ENCODE data around the gene DENND1A. TPM values are rescaled to one million over a fixed set of nuclear protein-coding genes. Genes with fewer than 3 reads are reported as not detected.
"Not testable (repeated sequence)": the region's sequence is repeated elsewhere in the genome, so short reads cannot be mapped to it uniquely, and the experiment has no call there.

DENND1A gene
- total RNA-seq, 1 donor from 2014 or later, result 9.0 TPM

DNA sequence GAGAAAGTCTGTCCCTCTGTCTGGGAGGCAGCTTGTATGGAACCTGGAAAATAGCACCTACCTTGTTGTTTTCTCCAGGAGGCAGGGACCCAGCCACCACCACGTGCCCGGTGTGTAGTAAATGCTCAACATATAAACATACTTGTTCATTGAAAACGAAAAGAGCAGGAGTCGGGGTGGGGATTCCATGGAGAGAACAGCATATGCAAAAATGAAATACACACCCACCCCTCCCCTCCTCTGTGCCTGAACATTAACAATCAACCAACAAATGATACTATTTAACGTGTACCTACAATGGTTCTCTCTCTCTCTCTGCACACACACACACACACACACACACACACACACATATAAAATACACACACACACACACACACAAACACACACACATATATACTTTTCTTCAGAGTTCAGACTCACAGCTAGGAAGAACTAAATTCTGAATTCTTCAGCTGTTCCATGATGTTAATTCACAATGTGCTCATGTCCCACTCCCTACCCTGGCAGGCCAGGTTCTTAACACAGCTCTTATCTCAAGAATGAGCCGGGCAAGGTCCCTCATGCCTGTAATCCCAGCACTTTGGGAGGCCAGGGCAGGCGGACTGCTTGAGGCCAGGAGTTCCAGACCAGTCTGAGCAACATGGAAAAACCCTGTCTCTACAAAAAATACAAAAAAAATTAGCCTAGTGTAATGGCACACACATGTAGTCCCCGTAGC is 16.3 kb upstream of the DENND1A start:
- no peak for ATAC-seq

DNA sequence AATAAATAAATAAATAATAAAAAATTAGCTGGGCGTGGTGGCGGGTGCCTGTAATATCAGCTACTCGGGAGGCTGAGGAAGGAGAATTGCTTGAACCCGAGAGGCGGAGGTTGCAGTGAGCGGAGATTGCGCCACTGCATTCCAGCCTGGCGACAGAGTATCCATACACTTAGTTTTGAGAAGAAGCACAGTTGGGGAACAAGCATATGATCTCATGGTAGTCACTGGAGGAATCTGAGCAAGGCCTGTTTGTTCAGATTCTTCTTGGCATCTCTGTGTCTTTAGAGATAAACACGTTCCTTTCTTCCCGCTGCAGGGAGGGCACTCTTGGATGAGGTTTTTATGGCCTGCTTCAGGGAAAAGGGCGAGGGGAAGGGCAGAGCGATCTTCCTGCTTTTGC is 15.6 kb upstream of the DENND1A start:
- no peak for ATAC-seq

DNA sequence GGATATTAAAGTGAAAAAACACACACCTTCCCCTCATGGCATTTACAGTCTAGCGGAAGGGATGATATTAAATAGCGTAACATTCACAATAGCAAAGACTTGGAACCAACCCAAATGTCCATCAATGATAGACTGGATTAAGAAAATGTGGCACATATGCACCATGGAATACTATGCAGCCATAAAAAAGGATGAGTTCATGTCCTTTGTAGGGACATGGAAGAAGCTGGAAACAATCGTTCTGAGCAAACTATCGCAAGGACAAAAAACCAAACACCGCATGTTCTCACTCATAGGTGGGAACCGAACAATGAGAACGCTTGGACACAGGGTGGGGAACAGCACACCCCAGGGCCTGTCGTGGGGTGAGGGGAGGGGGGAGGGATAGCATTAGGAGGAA is 14.5 kb upstream of the DENND1A start:
- not testable (repeated sequence) for ATAC-seq

DNA sequence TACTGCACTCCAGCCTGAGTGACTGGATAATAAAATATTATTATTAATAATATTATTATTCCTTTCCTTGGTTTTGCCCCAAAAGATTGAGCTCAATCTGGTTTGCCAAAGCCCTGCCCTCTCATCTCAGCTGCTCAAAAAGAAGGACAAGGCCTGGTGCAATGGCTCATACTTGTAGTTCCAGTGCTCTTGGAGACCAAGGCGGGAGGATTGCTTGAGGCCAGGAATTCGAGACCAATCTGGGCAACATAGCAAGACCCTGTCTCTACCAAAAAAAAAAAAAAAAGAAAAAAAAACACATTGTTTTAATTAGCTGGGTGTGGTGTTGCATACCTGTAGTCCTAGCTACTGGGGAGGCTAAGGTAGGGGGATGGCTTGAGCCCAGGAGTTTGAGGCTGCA is 13.7 kb upstream of the DENND1A start:
- ATAC-seq, result no peak

DNA sequence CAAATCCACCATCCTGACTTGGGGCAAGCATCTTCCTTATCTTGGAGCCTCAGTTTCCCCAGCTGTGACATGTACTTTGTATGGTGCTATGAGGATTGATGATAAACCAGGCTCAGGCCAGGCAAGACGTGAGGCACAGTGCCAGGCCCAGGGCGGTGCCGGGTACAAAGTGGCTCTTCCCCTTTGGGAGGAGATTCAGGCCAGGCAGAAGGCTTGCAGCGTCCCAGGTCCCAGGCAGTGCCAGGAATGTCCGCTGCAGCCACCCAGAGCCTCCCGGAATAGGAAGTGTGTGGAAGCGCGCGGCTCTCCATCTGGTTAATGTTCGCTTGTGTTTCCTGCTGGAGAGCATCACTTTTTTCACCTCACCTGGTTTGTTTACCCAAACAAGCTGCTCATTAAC is 12.6 kb upstream of the DENND1A start:
- ATAC-seq, result no peak

DNA sequence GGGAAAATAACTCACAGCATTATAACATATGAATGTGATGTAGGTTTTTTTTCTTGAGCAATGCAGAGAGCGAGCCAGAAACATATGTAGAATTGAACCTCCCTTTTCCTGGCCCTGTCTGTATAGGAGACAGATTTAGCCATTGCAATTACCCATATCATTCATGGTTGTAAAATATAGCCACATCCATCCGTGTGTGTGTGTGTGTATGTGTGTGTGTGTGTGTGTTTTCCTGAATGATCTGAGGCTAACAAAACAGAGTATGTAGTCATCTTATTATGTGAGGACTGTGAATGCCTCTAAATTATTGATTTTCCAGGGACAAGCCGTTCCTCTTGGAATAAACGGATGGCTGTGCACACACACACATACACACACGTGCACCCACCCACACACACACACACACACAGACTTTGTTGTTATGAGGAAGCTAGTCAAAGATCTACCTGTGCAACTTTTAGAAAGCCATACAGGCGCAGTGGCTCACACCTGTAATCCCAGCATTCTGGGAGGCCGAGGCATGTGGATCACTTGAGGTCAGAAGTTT is 11.7 kb upstream of the DENND1A start:
- ATAC-seq, result no peak

DNA sequence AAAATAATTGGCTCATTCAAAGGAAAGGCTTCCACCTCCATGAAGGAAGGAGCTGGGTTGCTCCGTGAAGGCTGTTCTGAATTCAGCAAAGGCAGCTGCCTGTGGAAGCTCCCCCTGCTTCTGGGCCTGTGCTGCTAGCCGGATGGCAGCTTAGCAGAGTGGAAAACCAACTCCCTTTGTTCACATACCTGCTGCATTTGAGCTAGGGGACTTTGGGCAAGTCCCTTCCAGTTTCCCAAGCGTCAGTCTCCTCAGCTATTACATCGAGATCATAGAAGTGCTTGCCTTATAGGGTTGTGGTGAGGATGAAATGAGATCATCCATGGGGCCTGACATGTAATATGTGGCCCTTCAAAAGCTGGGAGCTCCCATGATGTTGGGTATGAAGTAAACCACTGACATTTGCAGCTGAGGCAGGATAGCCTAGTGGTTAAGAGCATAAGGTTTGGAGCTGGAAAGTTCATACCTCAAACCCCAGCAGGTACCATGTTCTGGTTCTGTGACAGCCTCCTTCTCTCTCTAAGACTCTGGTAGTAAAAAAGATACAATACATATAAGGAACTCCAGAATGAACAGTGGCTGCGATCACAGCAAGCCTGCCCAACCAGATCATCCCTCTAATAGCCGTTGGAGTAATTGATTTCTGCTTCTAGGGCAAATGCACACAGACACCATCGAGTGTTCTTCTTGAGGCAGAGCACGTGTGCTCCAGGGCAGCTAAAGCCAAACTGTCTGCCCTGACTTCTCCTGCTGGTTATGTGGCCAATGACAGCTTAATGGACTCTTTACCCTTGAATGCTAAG is 11.0 kb upstream of the DENND1A start:
- no peak for ATAC-seq

DNA sequence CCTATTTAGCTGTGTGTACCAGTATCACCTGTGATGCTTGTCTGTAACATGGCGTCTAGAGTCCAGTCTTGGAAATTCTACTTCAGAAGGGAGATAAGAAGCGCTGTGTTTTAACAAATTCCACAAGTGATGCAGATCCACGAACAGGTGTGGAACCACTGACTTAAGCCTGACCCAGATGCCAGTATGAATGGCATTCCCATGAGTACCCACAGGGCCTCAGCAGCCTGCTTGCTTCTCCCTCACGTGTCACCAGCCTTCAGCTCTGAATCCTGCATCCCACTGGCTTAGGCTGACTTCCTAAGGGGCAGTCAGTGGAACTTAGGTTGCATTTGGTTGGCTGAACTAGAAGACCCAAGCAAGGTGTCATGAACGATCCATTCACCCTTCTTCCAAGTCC is 8.5 kb upstream of the DENND1A start:
- no peak for ATAC-seq

DNA sequence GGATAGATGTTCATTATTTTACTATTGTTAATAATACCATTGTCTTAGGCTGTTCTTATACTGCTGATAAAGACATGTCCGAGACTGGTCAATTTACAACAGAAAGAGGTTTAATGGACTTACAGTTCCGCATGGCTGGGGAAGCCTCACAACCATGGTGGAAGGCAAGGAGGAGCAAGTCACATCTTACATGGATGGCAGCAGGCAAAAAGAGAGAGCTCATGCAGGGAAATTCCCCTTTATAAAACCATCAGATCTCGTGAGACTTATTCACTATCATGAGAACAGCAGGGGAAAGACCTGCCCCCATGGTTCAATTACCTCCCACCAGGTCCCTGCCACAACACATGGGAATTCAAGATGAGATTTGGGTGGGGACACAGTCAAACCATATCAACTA is 6.6 kb upstream of the DENND1A start:
- ATAC-seq, result not testable (repeated sequence)

DNA sequence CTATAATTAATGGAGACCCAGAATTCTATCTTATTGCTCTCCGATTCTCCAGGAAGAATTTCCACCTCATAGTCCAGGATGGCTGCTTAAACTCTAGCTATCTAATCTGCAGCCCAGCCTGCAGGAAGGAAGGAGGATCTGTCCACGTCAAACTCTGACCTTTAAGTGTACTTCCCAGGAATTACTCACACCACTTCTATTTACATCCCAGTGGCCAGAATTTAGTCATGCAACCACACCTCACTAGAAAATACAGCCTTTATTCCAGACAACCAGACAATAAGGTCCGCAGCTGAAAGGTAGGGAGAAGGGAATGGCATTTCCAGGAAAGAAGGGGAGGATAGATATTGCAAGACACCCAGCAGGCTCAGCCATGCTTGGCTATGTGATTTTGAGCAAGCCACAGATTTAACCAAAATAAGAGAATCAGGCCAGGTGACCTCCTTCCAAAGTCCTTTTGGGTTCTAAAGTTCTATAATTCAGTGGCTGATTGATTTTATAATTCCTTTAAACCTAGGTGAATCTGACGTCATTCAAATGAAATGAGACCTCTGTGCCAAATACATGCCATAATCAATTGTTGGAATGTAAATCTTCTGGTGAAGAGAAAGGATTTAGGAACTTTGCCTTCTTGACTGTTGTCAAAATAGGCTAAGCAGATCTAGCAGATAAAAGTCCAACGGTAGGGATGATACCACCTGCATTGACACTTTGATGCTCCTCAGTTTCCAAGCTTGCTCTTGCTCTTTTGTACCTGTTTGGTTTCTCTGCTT is 3.7 kb upstream of the DENND1A start:
- ATAC-seq, result no peak

DNA sequence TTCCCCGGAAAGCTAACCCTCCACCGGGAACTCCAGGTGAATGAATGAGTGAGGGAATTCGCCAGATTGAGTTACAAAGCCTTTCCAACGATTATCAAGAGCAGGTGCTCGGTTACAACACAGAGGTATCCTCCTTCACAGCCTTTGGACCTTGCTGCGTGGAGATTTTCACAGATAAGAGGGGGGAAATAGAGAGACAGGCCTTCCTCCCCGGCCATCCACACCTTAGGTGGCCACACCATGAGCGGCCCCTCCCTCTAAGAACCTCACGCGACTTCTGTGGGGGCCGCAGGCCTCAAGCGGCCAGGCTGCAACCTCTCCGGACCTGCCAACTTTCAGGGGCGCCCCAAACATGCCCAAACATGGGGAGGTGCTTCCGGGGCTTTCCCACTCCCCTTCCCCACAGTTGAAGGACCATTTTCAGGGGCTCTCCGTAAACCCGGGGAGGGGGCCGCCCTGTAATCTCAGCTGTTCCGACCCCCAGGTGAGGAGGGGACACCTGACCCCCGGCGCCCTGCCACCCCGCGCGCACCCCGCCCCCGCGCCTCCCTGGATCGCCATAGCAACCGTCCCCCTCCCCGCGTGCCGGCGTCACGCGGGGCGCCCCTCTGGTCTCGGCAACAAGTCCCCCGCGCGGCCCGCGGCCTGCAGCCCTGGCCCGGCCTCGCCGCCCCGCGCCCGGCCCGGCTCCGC is 603 bp downstream of the DENND1A start:
- no peak for ATAC-seq

DNA sequence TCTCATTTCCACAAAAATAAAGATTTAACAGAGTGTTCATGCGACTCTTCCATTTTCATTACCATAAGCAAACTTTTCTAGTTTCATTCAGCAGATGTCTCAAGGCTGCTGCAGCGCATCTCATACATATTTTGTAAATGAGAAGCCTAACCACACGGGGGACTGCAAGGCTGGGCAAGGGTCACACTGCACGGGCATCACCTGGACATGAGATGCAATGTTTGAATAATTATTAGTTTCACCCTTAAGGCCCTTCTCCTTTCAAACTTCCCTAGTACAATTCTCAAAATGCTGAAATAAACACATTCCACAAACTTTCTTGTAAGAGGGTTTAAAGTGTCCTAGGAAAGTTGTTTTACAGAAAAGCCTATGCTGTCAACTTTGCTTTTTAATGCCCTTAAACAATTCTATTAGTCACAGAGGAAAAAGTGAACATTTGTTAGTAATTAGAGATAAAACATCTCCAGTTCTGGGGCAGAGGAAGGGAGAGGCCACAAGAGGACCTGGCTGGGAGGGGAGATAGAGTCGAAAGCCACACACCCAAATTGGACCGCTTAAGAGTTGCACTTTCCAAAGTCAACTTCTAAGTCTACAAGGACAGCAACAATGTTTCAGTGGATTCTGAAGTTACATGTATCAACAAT is 1.3 kb downstream of the DENND1A start:
- ATAC-seq, result no peak

DNA sequence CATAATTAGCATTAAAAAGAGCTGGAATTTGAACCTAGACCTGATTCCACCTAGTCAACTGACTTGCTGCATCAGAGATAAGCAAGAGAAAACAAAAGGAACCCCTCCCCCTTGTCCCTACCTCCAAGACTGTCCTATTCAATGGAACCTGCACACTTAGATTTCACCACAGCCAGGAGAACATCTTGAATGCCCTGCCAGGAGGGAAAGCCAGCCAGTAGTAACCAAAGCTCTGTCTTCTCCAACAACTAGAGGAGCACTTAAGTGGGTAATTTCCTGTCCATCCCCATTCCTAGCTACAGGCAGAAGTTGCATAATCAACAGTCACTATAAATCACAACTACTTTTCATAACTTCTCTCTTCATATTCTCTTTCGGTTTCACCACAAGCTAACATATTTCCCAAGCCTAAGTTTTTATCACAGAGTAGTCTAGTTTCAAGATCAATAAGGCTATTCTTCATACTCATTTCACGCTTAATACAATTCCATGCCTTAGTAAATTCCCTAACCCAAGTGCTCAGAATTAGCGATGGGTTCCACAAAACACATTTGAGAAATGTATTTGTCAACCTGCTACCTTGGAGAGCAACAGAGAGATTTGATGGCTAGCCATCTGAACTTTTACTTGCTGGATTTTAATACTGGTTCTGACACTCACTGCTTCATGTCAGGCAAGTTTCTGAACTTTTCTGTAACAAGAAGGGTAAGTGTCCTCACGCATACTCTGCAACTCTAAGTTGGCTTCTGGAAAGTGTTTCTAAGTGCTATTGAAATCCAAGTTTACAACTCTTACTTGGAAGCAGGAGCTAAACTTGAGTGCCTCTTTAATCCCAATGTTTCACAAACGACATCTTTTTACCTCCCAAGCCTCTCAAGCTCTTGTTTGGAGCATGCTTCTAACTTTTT is 2.0 kb downstream of the DENND1A start:
- ATAC-seq, result no peak

DNA sequence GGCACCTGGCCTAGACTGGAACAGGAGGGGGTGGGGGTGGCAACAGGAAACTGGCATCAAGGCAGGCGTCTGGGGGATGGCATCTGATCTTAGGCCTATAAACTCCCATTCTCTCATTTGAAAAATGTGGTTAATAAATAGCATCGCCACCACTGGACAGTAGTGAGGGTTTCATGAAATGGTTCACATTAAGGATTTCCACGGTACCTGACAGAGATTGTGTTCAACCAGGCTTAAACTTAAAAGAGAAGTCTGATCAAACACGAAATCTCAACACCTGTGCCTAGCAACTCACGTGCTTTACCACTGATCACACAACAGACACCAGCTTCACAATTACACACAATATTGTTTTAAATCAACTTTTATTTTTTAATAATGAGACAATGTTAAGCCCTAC is 3.0 kb downstream of the DENND1A start:
- no peak for ATAC-seq

DNA sequence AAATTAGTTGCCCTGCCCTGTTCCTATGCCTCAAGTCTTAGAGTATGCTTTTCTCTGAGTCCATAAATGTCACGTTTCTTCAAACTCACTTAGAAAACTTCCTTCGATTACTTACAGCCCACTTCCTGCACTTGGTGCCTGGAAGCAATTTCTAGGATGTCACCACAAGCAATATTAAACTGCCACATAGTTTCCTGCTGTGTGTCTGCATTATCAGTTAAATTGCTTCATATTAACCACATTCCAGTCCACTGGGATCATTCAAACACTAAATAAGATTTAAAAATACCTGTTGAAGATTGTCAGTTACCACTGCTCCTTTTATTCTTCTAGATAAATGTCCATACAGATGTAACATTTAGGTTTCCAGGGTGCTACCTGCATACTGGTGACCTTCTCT is 4.1 kb downstream of the DENND1A start:
- no peak for ATAC-seq

DNA sequence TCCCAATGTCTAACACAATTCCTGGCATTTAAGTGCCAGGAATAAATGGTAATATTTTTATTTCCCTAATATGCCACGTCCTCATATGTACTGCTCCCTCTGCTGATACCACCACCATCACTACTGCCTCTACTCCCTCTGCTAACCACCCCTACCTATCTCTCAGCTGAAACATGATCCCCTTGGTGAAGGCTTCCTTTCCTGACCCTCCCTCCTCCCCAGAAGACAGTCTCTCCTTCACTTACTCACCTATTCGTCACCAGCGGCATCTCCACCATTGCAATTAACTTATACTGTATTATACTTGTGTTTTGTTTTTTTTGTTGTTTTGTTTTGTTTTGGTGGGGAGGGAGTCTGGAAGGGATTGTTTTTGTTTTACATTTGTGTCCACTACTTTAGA is 4.8 kb downstream of the DENND1A start:
- no peak for ATAC-seq

DNA sequence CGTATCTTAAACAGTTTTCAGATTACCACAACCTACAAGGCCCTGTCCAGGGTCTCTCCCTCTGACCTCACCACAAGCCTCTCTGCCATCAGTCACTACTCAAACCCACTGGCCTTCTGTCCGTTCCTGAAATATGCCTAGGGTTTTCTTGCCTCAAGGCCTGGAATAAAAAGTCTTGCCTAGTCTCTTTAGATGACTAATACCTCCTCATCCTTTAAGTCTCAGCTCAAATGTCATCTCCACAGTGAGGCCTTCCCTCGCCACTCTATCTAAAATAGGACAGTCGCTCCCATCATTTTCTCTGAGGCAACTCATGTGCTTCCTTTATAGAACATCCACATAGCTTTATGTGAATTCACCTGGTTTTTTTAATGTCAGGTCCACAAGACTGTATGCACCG is 5.2 kb downstream of the DENND1A start:
- no peak for ATAC-seq

DNA sequence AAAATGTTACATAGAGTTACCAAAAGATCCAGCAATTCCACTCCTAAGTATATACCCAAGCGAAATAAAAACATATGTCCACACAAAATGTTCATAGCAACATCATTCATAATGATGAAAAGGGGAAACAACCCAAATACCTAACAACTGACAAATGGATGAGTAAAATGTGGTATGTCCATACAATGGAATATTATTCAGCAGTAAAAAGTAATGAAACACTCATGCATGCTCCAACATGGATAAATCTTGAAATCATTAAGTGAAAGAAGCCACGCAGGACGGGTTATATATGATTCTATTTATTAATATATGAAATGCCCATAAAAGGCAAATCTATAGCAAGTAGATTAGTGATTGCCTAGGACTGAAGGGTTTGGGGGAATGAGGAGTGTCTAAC is 6.0 kb downstream of the DENND1A start:
- no peak for ATAC-seq

DNA sequence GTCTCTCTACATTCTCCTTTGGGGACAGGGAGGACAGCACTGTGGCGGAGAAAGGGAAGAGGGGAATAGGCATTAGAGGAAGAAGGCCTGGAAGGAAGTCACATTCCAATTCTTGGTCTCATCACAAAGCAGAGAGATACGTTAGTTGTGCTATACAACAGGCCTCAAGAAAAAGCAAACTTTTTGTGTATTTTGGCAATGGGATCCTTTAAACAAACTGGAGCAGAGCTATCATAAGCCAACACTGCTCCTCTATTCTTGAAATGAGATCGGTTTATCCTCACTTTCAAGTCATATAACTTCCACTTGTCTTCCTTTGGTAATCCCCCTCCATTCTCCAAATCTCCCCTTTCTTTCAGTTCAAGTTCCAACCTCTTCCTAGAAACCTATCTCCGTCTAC is 6.5 kb downstream of the DENND1A start:
- ATAC-seq, result no peak

DNA sequence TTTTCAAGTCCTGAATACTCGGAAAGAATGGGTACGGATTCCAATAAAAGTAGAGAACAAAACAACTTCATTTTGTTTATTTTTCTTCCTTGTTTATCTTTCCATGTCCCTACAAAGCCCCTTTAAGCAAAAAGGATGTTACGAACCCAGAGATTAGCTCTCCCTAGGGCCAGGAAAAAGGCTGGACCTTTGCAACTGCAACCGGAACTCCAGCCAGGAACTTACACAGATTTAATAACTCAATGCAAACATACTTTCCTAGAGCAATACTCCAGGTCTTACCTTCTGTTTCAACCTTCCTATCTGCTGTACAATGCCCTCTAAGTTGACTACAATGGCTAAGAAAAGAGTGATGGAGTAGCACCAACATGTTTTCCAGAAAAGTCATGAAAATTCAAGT is 7.0 kb downstream of the DENND1A start:
- no peak for ATAC-seq

DNA sequence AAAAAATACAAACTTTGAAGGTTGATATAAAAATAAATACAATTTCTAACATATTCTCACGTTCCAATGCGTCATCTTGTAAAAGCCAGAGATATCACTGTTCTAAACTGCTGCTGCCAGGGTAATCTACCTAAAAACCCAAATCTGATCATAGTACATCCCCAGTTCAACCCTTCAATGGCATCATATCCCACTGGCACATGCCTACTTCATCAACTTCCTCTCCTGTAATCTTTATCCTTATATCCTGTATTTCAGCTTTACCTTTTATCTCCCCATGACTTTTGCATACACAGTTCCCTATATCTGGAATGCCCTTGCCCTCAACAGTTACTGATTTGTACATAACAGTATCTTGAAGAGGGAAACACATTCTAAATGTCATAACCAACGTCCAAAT is 7.5 kb downstream of the DENND1A start:
- no peak for ATAC-seq
